Ascending aorta (tissue), 2 donors: Measurements from ENCODE around the gene CIAO3. TPM values are rescaled to one million over a fixed set of nuclear protein-coding genes. Genes with fewer than 3 reads are reported as not detected.
"Not testable (repeated sequence)": the region's sequence is repeated elsewhere in the genome, so short reads cannot be mapped to it uniquely, and the experiment has no call there.

ENCODE experiments used
- DNase-seq, 2 donors: peaks; one replicate each; pipeline ENCODE4 v3.0.0-alpha.2; 2019; ENCODE audit warnings: low spot score in 2 of 2
- H3K27ac ChIP-seq, 2 donors: fragments of 200-600 bp; sonication (generic); one replicate each; pipeline ENCODE4 v1.5.1; 2016 to 2017; ENCODE audit warnings: mild to moderate bottlenecking in 1 of 2
- H3K27me3 ChIP-seq: fragments of 200-600 bp; sonication (generic); one replicate; pipeline ENCODE4 v1.5.1; 2017
- H3K36me3 ChIP-seq, 2 donors: fragments of 200-600 bp; sonication (generic); one replicate each; pipeline ENCODE4 v1.5.1; 2016
- H3K4me1 ChIP-seq, 2 donors: fragments of 200-600 bp; sonication (generic); one replicate each; pipeline ENCODE4 v1.5.1; 2016 to 2017; ENCODE audit warnings: mild to moderate bottlenecking in 1 of 2
- H3K4me3 ChIP-seq, 2 donors: fragments of 200-600 bp; sonication (generic); one replicate each; pipeline ENCODE4 v1.5.1; 2016 to 2017; ENCODE audit warnings: mild to moderate bottlenecking in 1 of 2
- H3K9me3 ChIP-seq, 2 donors: fragments of 200-600 bp; sonication (generic); one replicate each; pipeline ENCODE4 v1.5.1; 2016
- CTCF ChIP-seq, 3 experiments: fragments of 200-600 bp in 2 of 3; fragments of 450-650 bp in 1 of 3; sonication (generic) in 2 of 3; IDR thresholded peaks; one replicate each; pipeline ENCODE4 v1.5.1; 2016 to 2019; ENCODE audit warnings: antibody characterized with exemption in 3 of 3, mild to moderate bottlenecking in 1 of 3, moderate library complexity in 1 of 3
- intact Hi-C: fragments of 100-400 bp; cut with DNase I; formaldehyde crosslinking; loops from one replicate; pipeline ENCODE4 v1.15.1; 2023
- total RNA-seq: library from RNA; depleted of rRNA; stranded (reverse); fragments of >200 nt; gene quantifications from one replicate; pipeline ENCODE4 v1.1.0, GENCODE V29; 2016

Gene CIAO3
- total RNA-seq, 1 donor from 2014 or later, result 103 TPM

- no peak for DNase-seq
- Histone ChIP-seq H3K36me3 (no peaks in the 10 kb centered on the region), H3K4me1 (no peaks in the 10 kb centered on the region), H3K9me3 (no peaks in the 10 kb centered on the region), H3K4me3 (no peak overlapping the region), H3K27me3 (no peaks in the 10 kb centered on the region), H3K27ac (no peak overlapping the region)
- intact Hi-C loops, result no loop called here
- no peak for TF ChIP-seq CTCF (IDR thresholded peaks at IDR 0.05)
Measured at GRCh38 chr16:746637-747036, 5.8 kb upstream of the CIAO3 start.

- Histone ChIP-seq H3K9me3 (no peaks in the 10 kb centered on the region), H3K36me3 (no peaks in the 10 kb centered on the region), H3K4me1 (peaks cover 0 to 3% of the 10 kb centered on the region in 2 donors), H3K27ac (no peak overlapping the region), H3K27me3 (no peaks in the 10 kb centered on the region), H3K4me3 (no peak overlapping the region)
- DNase-seq, result no peak
- intact Hi-C loops, result no loop called here
- TF ChIP-seq CTCF (IDR thresholded peaks at IDR 0.05), result no peak
Measured at GRCh38 chr16:745739-746138, 4.9 kb upstream of the CIAO3 start.

- Histone ChIP-seq H3K4me3 (no peak overlapping the region), H3K36me3 (no peaks in the 10 kb centered on the region), H3K9me3 (no peaks in the 10 kb centered on the region), H3K27me3 (no peaks in the 10 kb centered on the region), H3K4me1 (peaks cover 4 to 17% of the 10 kb centered on the region in 2 donors), H3K27ac (no peak overlapping the region)
- no peak for DNase-seq
- intact Hi-C loops, result no loop called here
- TF ChIP-seq CTCF (IDR thresholded peaks at IDR 0.05), result no peak
Measured at GRCh38 chr16:743794-744500, 3.1 kb upstream of the CIAO3 start.

- H3K27me3 ChIP-seq, H3K27ac ChIP-seq, DNase-seq, intact Hi-C loops, H3K4me3 ChIP-seq, H3K9me3 ChIP-seq, H3K36me3 ChIP-seq: not testable (repeated sequence)
- H3K4me1 ChIP-seq, result peaks cover 4 to 17% of the 10 kb centered on the region in 2 donors
Measured at GRCh38 chr16:742894-743293, 2.1 kb upstream of the CIAO3 start.

- Histone ChIP-seq H3K36me3 (peaks cover under 1 to 10% of the 10 kb centered on the region in 2 donors), H3K27ac (no peak overlapping the region), H3K27me3 (no peaks in the 10 kb centered on the region), H3K4me3 (no peak overlapping the region), H3K9me3 (no peaks in the 10 kb centered on the region), H3K4me1 (peaks cover 4 to 17% of the 10 kb centered on the region in 2 donors)
- intact Hi-C loops, result loop anchor here (2.0 kb wide), 2 partner anchors 27 to 47 kb away; partner anchors contain the start of genes CHTF18, METRN and RPUSD1
- no peak for DNase-seq
- TF ChIP-seq CTCF (IDR thresholded peaks at IDR 0.05), result no peak
Measured at GRCh38 chr16:741986-742629, 1.3 kb upstream of the CIAO3 start.

GRCh38 chr16:740459-740763 is 386 bp downstream of the CIAO3 start:
- intact Hi-C loops, result loop anchor here (2.0 kb wide), 2 partner anchors 26 to 48 kb away; partner anchors contain the start of genes CHTF18, METRN and RPUSD1
- H3K4me1 ChIP-seq, result peaks cover 4 to 17% of the 10 kb centered on the region in 2 donors
- H3K9me3 ChIP-seq, result no peaks in the 10 kb centered on the region
- H3K27me3 ChIP-seq, result no peaks in the 10 kb centered on the region
- peaks cover 16 to 27% of the 10 kb centered on the region in 2 donors for H3K36me3 ChIP-seq
- no peak for TF ChIP-seq CTCF (IDR thresholded peaks at IDR 0.05)
- H3K27ac ChIP-seq, result peak overlapping the region; percentile 39 to 46
- no peak for DNase-seq
- peak overlapping the region; percentile 79 to 90 for H3K4me3 ChIP-seq
